Kasumi-1 (cell line): ENCODE results near the gene MYO3B.

Experiments used
- DNase-seq, 2 experiments: peaks; one replicate each; lab custom pipeline; 2025; lab: John Stamatoyannopoulos, UW

Gene MYO3B

DNA sequence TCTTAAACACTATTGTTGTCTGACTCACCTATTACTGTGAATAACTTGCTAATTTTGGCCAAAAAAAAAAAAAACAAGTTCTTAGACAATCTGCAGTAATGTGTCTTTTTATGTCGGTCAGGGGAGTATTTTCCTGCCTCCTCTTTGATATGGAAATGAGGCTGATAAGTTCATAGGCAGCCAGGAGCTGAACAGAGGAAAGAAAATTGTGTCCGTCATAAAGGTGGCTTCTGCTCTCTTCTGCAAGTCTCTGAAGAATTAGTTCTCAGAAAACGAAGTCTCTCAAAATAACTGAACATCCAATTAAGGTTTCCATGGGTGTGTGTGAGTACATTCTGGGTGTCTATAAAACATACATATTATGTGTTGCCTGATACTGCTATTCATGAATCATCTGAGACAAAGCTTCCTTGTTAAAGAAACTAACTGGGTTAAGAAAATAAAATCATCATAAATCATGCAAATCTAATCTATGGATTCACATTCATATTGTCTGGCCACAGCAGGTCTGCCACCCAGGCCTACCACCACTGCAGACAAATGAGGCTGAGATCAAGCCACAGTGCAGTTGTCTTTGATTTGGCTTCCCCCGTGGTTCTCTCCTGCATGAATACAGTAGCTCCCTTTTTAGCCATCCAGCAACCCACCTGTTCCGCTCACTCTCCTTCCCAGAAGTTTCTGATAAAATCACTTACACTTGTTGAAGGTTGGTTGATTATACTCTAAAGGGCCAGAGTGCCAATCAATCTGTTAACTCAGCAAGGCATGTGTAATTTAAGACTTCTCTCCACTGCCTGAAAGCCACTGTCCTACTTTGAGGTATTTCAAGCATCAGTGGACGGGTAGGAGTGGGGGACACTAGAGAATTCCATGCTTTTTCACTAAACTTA lies 517.8 kb downstream of the MYO3B start:
- no peak for DNase-seq

DNA sequence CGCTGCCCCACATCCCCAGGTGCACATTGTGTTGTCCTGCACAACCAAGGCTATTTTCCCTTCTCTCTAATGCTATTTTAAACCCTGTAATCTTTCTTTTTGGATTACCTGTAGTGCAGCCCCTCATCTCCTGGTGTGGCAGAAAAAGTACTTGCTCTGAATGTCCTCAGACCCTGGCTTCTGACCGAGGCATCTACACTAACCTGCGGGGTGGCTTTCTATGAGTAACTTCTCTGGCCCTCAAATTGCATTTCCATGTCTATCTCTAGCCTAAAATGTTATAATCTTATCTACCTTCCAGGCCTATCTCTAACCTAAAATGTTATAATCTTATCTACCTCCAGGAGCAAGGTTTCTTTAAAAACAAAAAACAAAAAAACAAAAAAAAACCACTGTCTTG lies 519.0 kb downstream of the MYO3B start:
- DNase-seq, result no peak

DNA sequence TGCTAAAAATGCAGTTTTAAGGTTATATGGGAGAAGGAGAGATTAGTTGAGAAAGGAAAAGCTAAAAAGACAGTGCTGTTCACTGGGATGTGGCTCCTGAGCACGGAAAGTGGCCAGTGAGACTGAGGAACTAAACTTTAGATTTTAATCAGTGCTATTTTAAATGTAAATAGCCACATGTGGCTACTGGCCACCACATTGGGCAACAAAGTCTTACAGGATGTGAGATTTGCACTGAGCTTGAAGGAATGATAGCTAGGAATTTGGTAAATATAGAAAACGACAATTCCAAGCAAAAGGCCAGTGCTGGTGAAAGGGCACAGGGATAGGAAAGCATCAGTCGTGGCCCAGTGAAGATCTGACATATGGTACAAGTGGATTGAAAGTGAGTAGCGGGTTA lies 523.1 kb downstream of the MYO3B start:
- no peak for DNase-seq

DNA sequence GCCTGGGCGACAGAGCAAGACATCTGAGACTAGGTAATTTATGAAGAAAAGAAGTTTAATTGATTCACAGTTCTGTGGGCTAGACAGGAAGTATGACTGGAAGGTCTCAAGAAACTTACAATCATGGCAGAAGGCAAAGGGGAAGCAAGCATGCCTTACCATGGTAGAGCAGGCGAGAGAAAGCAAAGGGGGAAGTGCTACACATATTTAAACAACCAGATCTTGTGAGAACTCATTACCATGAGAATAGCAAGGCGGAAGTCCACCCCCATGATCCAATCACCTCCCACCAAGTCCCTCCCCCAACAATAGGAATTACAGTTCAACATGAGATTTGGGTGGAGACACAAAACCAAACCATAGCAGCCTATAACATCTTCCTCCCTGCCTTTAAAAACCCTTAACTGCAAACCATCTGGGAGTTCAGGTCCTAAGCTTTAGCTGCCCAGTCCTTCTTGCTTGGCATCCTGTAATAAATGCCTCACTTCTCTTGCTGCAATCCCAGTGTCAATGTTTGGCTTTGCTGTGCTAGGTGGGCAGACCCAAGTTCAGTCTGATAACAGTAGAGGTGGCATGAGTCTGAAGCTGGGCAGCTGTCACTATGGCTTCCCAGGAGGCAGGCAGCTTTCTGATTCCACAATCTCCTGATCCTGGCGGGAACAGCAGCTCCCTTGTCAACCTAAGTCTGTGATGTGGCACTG lies 526.0 kb downstream of the MYO3B start:
- peak in 1 of 2 experiments; percentile 11 for DNase-seq
